ENCODE results near the gene IFNGR2.

DNA sequence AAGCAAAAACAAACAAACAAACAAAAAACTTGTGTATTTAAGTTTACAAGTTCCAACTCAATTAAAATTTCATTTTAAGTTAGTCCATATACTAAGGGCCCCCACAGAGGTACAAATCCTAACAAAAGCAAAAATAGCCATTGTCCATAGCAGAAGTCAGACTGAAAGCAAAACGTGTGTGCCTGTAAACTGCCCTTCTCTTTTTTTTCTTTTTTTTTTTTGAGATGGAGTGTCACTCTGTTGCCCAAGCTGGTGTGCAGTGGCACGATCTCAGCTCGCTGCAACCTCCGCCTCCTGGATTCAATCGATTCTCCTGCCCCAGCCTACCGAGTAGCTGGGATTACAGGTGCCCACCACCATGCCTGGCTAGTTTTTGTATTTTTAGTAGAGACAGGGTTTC is 11.6 kb upstream of the IFNGR2 start:
- no peak for TF ChIP-seq POLR2A (IDR thresholded peaks at IDR 0.05; ENCODE audit: low read length)
- no peak for TF ChIP-seq GATA1 (IDR thresholded peaks at IDR 0.05; ENCODE audit: low read depth, low read length)
